ENCODE data around the gene TIE1.

GRCh38 chr1:43285269-43285990, 15.4 kb upstream of the TIE1 start, which contains the start of gene C1orf210:
- no peak for TF ChIP-seq EZH2phosphoT487 (IDR thresholded peaks at IDR 0.05; ENCODE audit: insufficient read depth, low read depth)
- TF ChIP-seq EZH2 (IDR thresholded peaks at IDR 0.05; ENCODE audit: insufficient read depth, poor library complexity, severe bottlenecking), result no peak
